HG03558 (cell line): ENCODE results near the gene TMBIM4.

Experiments
- ATAC-seq: cut with Tn5 transposase; IDR thresholded peaks from one replicate; pipeline ENCODE4 v1.9.1; 2021; ENCODE audit warnings: moderate number of reproducible peaks; ENCODE audit not compliant: unreplicated experiment; ENCODE audit errors: extremely low read depth

Gene TMBIM4

GRCh38 chr12:66144791-66145754 is 24.7 kb downstream of the TMBIM4 start:
- no peak for ATAC-seq

GRCh38 chr12:66143868-66144267 is 25.9 kb downstream of the TMBIM4 start:
- ATAC-seq: no peak

GRCh38 chr12:66142826-66143225 is 27.0 kb downstream of the TMBIM4 start:
- ATAC-seq: no peak

- no peak for ATAC-seq
Measured at GRCh38 chr12:66141299-66141698, 28.5 kb downstream of the TMBIM4 start.

GRCh38 chr12:66140731-66141130 is 29.1 kb downstream of the TMBIM4 start:
- no peak for ATAC-seq

GRCh38 chr12:66139328-66139727 is 30.5 kb downstream of the TMBIM4 start:
- ATAC-seq: no peak

- no peak for ATAC-seq
Measured at GRCh38 chr12:66137937-66138336, 31.9 kb downstream of the TMBIM4 start.

GRCh38 chr12:66132408-66132807 is 37.4 kb downstream of the TMBIM4 start:
- no peak for ATAC-seq

- ATAC-seq: peak; percentile 4
Measured at GRCh38 chr12:66131067-66131688, 38.6 kb downstream of the TMBIM4 start.

- peak; percentile 91 for ATAC-seq
Measured at GRCh38 chr12:66130267-66131066, 39.3 kb downstream of the TMBIM4 start, which contains the start of gene LLPH. Gene LLPH (minus strand): TSS chr12:66130750. CDS start chr12:66129106, 1,644 bp downstream.

GRCh38 chr12:66129934-66130266 is 39.9 kb downstream of the TMBIM4 start:
- no peak for ATAC-seq

- ATAC-seq: no peak
Measured at GRCh38 chr12:66127650-66128049, 42.1 kb downstream of the TMBIM4 start.

- no peak for ATAC-seq
Measured at GRCh38 chr12:66120477-66120876, 49.3 kb downstream of the TMBIM4 start.

- ATAC-seq: no peak
Measured at GRCh38 chr12:66119870-66120241, 49.9 kb downstream of the TMBIM4 start.

GRCh38 chr12:66119229-66119869 is 50.4 kb downstream of the TMBIM4 start:
- no peak for ATAC-seq

GRCh38 chr12:66118240-66118891 is 51.4 kb downstream of the TMBIM4 start:
- ATAC-seq: no peak

- no peak for ATAC-seq
Measured at GRCh38 chr12:66117242-66117641, 52.6 kb downstream of the TMBIM4 start.

GRCh38 chr12:66115071-66115600 is 54.7 kb downstream of the TMBIM4 start:
- no peak for ATAC-seq

GRCh38 chr12:66113471-66113870 is 56.3 kb downstream of the TMBIM4 start:
- no peak for ATAC-seq

GRCh38 chr12:66111605-66112004 is 58.2 kb downstream of the TMBIM4 start:
- no peak for ATAC-seq
